ENCODE data around the gene ELN.
"Not testable (repeated sequence)": the region's sequence is repeated elsewhere in the genome, so short reads cannot be mapped to it uniquely, and the experiment has no call there.

The ELN gene

GRCh38 chr7:74042746-74043522 is 15.0 kb downstream of the ELN start:
- TF ChIP-seq CTCF (IDR thresholded peaks at IDR 0.05; ENCODE audit: unreplicated experiment in 3 of 3), result no peak
- H3K36me3 Mint-ChIP-seq (ENCODE audit: low read depth), result no peaks in the 10 kb centered on the region
- H3K4me3 Mint-ChIP-seq, result peak overlapping the region; percentile 26 to 59 (median 37)
- H3K27me3 Mint-ChIP-seq (ENCODE audit: low read depth), result peaks cover 14% of the 10 kb centered on the region
- peaks cover 21% of the 10 kb centered on the region for H3K4me1 Mint-ChIP-seq
- H3K9me3 Mint-ChIP-seq, result no peaks in the 10 kb centered on the region
- H3K27ac Mint-ChIP-seq, result peak overlapping the region; percentile 81 to 88 (median 83)

GRCh38 chr7:74043523-74043951 is 15.6 kb downstream of the ELN start:
- Mint-ChIP-seq H3K27ac (peak overlapping the region; percentile 81 to 88 (median 83)), H3K9me3 (no peaks in the 10 kb centered on the region), H3K27me3 (ENCODE audit: low read depth) (peaks cover 14% of the 10 kb centered on the region), H3K36me3 (ENCODE audit: low read depth) (no peaks in the 10 kb centered on the region), H3K4me1 (peaks cover 18% of the 10 kb centered on the region), H3K4me3 (peak overlapping the region; percentile 26 to 59 (median 37))
- no peak for TF ChIP-seq CTCF (IDR thresholded peaks at IDR 0.05; ENCODE audit: unreplicated experiment in 3 of 3)

GRCh38 chr7:74044366-74045350 is 16.7 kb downstream of the ELN start:
- no peaks in the 10 kb centered on the region for H3K9me3 Mint-ChIP-seq
- no peak overlapping the region for H3K27ac Mint-ChIP-seq
- TF ChIP-seq CTCF (IDR thresholded peaks at IDR 0.05; ENCODE audit: unreplicated experiment in 3 of 3), result no peak
- H3K4me1 Mint-ChIP-seq, result peaks cover 12% of the 10 kb centered on the region
- H3K36me3 Mint-ChIP-seq (ENCODE audit: low read depth), result no peaks in the 10 kb centered on the region
- H3K27me3 Mint-ChIP-seq (ENCODE audit: low read depth), result peaks cover 14% of the 10 kb centered on the region
- H3K4me3 Mint-ChIP-seq, result no peak overlapping the region

- H3K27ac Mint-ChIP-seq, H3K4me3 Mint-ChIP-seq: not testable (repeated sequence)
- peaks cover 14% of the 10 kb centered on the region for H3K27me3 Mint-ChIP-seq (ENCODE audit: low read depth)
Observed at GRCh38 chr7:74046581-74046980, 18.6 kb downstream of the ELN start.

GRCh38 chr7:74047804-74048380 is 19.9 kb downstream of the ELN start:
- Mint-ChIP-seq H3K4me3 (no peak overlapping the region), H3K27ac (no peak overlapping the region), H3K4me1 (peaks cover 12% of the 10 kb centered on the region), H3K27me3 (ENCODE audit: low read depth) (peaks cover 19% of the 10 kb centered on the region), H3K9me3 (no peaks in the 10 kb centered on the region), H3K36me3 (ENCODE audit: low read depth) (no peaks in the 10 kb centered on the region)
- TF ChIP-seq CTCF (IDR thresholded peaks at IDR 0.05; ENCODE audit: unreplicated experiment in 3 of 3), result no peak

More at GRCh38 chr7:74046581-74046980, 18.6 kb downstream of the ELN start:
- H3K36me3 Mint-ChIP-seq (ENCODE audit: low read depth); H3K9me3 Mint-ChIP-seq: not testable (repeated sequence)
- H3K4me1 Mint-ChIP-seq, result peaks cover 12% of the 10 kb centered on the region
